ENCODE measurements around the gene PCBP3.
A peak's percentile ranks its signal among the peaks of the same experiment; 100 is the strongest.
"Not testable (repeated sequence)": the region's sequence is repeated elsewhere in the genome, so short reads cannot be mapped to it uniquely, and the experiment has no call there.

Gene PCBP3

GRCh38 chr21:45973475-45974072 lies 330.0 kb downstream of the PCBP3 start:
- peak; percentile 80 for DNase-seq (ENCODE audit: low read depth)
- no peak overlapping the region for H3K4me3 ChIP-seq (ENCODE audit: low read depth, low read length)
- TF ChIP-seq MYC (IDR thresholded peaks at IDR 0.05; ENCODE audit: low read depth, low read length) (peak; percentile 31; the same call in 1 of the 2 replicates), MAX (IDR thresholded peaks at IDR 0.05; ENCODE audit: low read depth, low read length) (0 out of 2 replicates have a peak, but pooled peaks have one; percentile 10), CTCF (IDR thresholded peaks at IDR 0.05; ENCODE audit: low read depth, low read length) (peak; percentile 74), POLR2A (IDR thresholded peaks at IDR 0.05; ENCODE audit: extremely low read depth, insufficient read length) (peak; percentile 18)

GRCh38 chr21:45974073-45975019 lies 330.8 kb downstream of the PCBP3 start:
- DNase-seq (ENCODE audit: low read depth) = peak; percentile 53
- TF ChIP-seq MYC (IDR thresholded peaks at IDR 0.05; ENCODE audit: low read depth, low read length) = no peak
- TF ChIP-seq MAX (IDR thresholded peaks at IDR 0.05; ENCODE audit: low read depth, low read length) = 0 out of 2 replicates have a peak, but pooled peaks have one; percentile 2
- TF ChIP-seq POLR2A (IDR thresholded peaks at IDR 0.05; ENCODE audit: extremely low read depth, insufficient read length) = peak; percentile 4
- no peak for TF ChIP-seq CTCF (IDR thresholded peaks at IDR 0.05; ENCODE audit: low read depth, low read length)
- no peak overlapping the region for H3K4me3 ChIP-seq (ENCODE audit: low read depth, low read length)

GRCh38 chr21:45975020-45975666 lies 331.6 kb downstream of the PCBP3 start:
- DNase-seq (ENCODE audit: low read depth) = no peak
- TF ChIP-seq CTCF (IDR thresholded peaks at IDR 0.05; ENCODE audit: low read depth, low read length) (no peak), MAX (IDR thresholded peaks at IDR 0.05; ENCODE audit: low read depth, low read length) (no peak), MYC (IDR thresholded peaks at IDR 0.05; ENCODE audit: low read depth, low read length) (no peak), POLR2A (IDR thresholded peaks at IDR 0.05; ENCODE audit: extremely low read depth, insufficient read length) (no peak)
- no peak overlapping the region for H3K4me3 ChIP-seq (ENCODE audit: low read depth, low read length)

GRCh38 chr21:45975667-45976409 lies 332.3 kb downstream of the PCBP3 start:
- not testable (repeated sequence) for H3K4me3 ChIP-seq (ENCODE audit: low read depth, low read length); DNase-seq (ENCODE audit: low read depth)

GRCh38 chr21:45976701-45977311 lies 333.3 kb downstream of the PCBP3 start:
- no peak overlapping the region for H3K4me3 ChIP-seq (ENCODE audit: low read depth, low read length)
- no peak for TF ChIP-seq MYC (IDR thresholded peaks at IDR 0.05; ENCODE audit: low read depth, low read length)
- no peak for TF ChIP-seq MAX (IDR thresholded peaks at IDR 0.05; ENCODE audit: low read depth, low read length)
- TF ChIP-seq POLR2A (IDR thresholded peaks at IDR 0.05; ENCODE audit: extremely low read depth, insufficient read length) = no peak
- no peak for TF ChIP-seq CTCF (IDR thresholded peaks at IDR 0.05; ENCODE audit: low read depth, low read length)

More at GRCh38 chr21:45976701-45977311, 333.3 kb downstream of the PCBP3 start:
- DNase-seq (ENCODE audit: low read depth) = no peak
